Activated CD4-positive, alpha-beta memory T cell treated with anti-CD3 and anti-CD28 coated beads for 36 hours (primary cell): ENCODE results near the gene PLA2G4D. TPM values are rescaled to one million over a fixed set of nuclear protein-coding genes. Genes with fewer than 3 reads are reported as not detected.
"Not testable (repeated sequence)": the region's sequence is repeated elsewhere in the genome, so short reads cannot be mapped to it uniquely, and the experiment has no call there.

ENCODE experiments used
- CTCF ChIA-PET: fragments of 350-600 bp; sonication (Branson Sonifier 250); formaldehyde crosslinking; loops from one replicate; lab custom pipeline; 2021; ENCODE audit warnings: antibody characterized with exemption, inconsistent platforms; lab: Charles Lee
- POLR2A ChIA-PET: fragments of 350-600 bp; sonication (Branson Sonifier 250); formaldehyde crosslinking; loops from one replicate; lab custom pipeline; 2021; ENCODE audit warnings: antibody characterized with exemption; lab: Charles Lee
- DNase-seq: peaks from one replicate; pipeline ENCODE4 v3.0.0-alpha.2; 2020
- H3K27ac Mint-ChIP-seq: one replicate; pipeline ENCODE4 v1.8.0; 2021; ENCODE audit warnings: mixed read lengths
- H3K27me3 Mint-ChIP-seq: one replicate; pipeline ENCODE4 v1.8.0; 2021; ENCODE audit warnings: mixed read lengths
- H3K36me3 Mint-ChIP-seq: one replicate; pipeline ENCODE4 v1.8.0; 2021; ENCODE audit warnings: mixed read lengths
- H3K4me1 Mint-ChIP-seq: one replicate; pipeline ENCODE4 v1.8.0; 2021; ENCODE audit warnings: low read depth, mixed read lengths
- H3K4me3 Mint-ChIP-seq: one replicate; pipeline ENCODE4 v1.8.0; 2021; ENCODE audit warnings: mild to moderate bottlenecking, mixed read lengths
- H3K9me3 Mint-ChIP-seq: one replicate; pipeline ENCODE4 v1.8.0; 2021; ENCODE audit warnings: mixed read lengths
- intact Hi-C: fragments of 100-400 bp; cut with micrococcal nuclease; formaldehyde crosslinking; loops from one replicate; pipeline ENCODE4 v1.15.1; 2023
- total RNA-seq, 2 experiments: library from RNA; stranded (reverse); gene quantifications; one replicate each; pipeline ENCODE4 v1.2.3, GENCODE V29; 2021

Gene PLA2G4D
- total RNA-seq, 2 experiments from 2014 or later = not detected

GRCh38 chr15:42104095-42104891 lies 9.9 kb upstream of the PLA2G4D start:
- ChIA-PET CTCF (interaction anchor here (1.7 kb wide), 1 partner anchor 21 kb away, joined by 3 read pairs; no protein-coding TSS in a partner anchor), POLR2A (no interaction called here)
- H3K9me3 Mint-ChIP-seq = no peaks in the 10 kb centered on the region
- H3K4me1 Mint-ChIP-seq = peaks cover 16% of the 10 kb centered on the region
- intact Hi-C loops = no loop called here
- no peak for DNase-seq
- H3K27ac Mint-ChIP-seq = no peak overlapping the region
- H3K4me3 Mint-ChIP-seq = no peak overlapping the region
- H3K27me3 Mint-ChIP-seq = peaks cover 14% of the 10 kb centered on the region
- no peaks in the 10 kb centered on the region for H3K36me3 Mint-ChIP-seq

GRCh38 chr15:42102646-42103235 lies 8.4 kb upstream of the PLA2G4D start:
- Mint-ChIP-seq H3K4me1 (peaks cover 8% of the 10 kb centered on the region), H3K27ac (no peak overlapping the region), H3K27me3 (peaks cover 8% of the 10 kb centered on the region), H3K9me3 (no peaks in the 10 kb centered on the region), H3K36me3 (no peaks in the 10 kb centered on the region), H3K4me3 (no peak overlapping the region)
- ChIA-PET CTCF (no interaction called here), POLR2A (no interaction called here)
- no peak for DNase-seq
- intact Hi-C loops = no loop called here

- DNase-seq = no peak
- Mint-ChIP-seq H3K4me1 (peaks cover 2% of the 10 kb centered on the region), H3K27ac (no peak overlapping the region), H3K4me3 (no peak overlapping the region), H3K9me3 (no peaks in the 10 kb centered on the region), H3K27me3 (peaks cover 4% of the 10 kb centered on the region), H3K36me3 (no peaks in the 10 kb centered on the region)
- ChIA-PET CTCF (interaction anchor here (1.1 kb wide), 1 partner anchor 18 kb away, joined by 3 read pairs; no protein-coding TSS in a partner anchor), POLR2A (no interaction called here)
- intact Hi-C loops = no loop called here
Observed at GRCh38 chr15:42101861-42102260, 7.5 kb upstream of the PLA2G4D start.

- no peak overlapping the region for H3K4me3 Mint-ChIP-seq
- ChIA-PET POLR2A (no interaction called here), CTCF (interaction anchor here (1.0 kb wide), 1 partner anchor 37 kb away, joined by 3 read pairs; no protein-coding TSS in a partner anchor)
- intact Hi-C loops = no loop called here
- H3K36me3 Mint-ChIP-seq = no peaks in the 10 kb centered on the region
- no peak for DNase-seq
- no peak overlapping the region for H3K27ac Mint-ChIP-seq
- H3K4me1 Mint-ChIP-seq = peaks cover 2% of the 10 kb centered on the region
- no peaks in the 10 kb centered on the region for H3K9me3 Mint-ChIP-seq
- H3K27me3 Mint-ChIP-seq = no peaks in the 10 kb centered on the region
Observed at GRCh38 chr15:42100021-42100800, 5.8 kb upstream of the PLA2G4D start.

GRCh38 chr15:42097018-42097417 lies 2.7 kb upstream of the PLA2G4D start:
- no peaks in the 10 kb centered on the region for H3K9me3 Mint-ChIP-seq

GRCh38 chr15:42093966-42094365 lies 396 bp downstream of the PLA2G4D start:
- Mint-ChIP-seq H3K4me1 (peaks cover 8% of the 10 kb centered on the region), H3K27ac (no peak overlapping the region), H3K27me3 (peaks cover 4% of the 10 kb centered on the region), H3K4me3 (no peak overlapping the region), H3K9me3 (no peaks in the 10 kb centered on the region), H3K36me3 (no peaks in the 10 kb centered on the region)
- CTCF ChIA-PET = interaction anchor here (0.7 to 3.2 kb wide), 3 partner anchors 9 to 40 kb away, joined by 3 to 10 read pairs (median 3); no protein-coding TSS in a partner anchor
- intact Hi-C loops = loop anchor here (2.0 kb wide), 1 partner anchor 13 kb away; no protein-coding TSS in a partner anchor
- POLR2A ChIA-PET = no interaction called here
- DNase-seq = no peak

More at GRCh38 chr15:42097018-42097417, 2.7 kb upstream of the PLA2G4D start:
- CTCF ChIA-PET = interaction anchor here (0.5 to 2.3 kb wide), 2 partner anchors 12 to 853 kb away, joined by 3 to 7 read pairs; no protein-coding TSS in a partner anchor
- H3K4me1 Mint-ChIP-seq = peaks cover 7% of the 10 kb centered on the region
- POLR2A ChIA-PET = no interaction called here
- no peak overlapping the region for H3K27ac Mint-ChIP-seq
- no peaks in the 10 kb centered on the region for H3K36me3 Mint-ChIP-seq
- H3K27me3 Mint-ChIP-seq = no peaks in the 10 kb centered on the region
- intact Hi-C loops = no loop called here
- H3K4me3 Mint-ChIP-seq = no peak overlapping the region
- no peak for DNase-seq

DNA sequence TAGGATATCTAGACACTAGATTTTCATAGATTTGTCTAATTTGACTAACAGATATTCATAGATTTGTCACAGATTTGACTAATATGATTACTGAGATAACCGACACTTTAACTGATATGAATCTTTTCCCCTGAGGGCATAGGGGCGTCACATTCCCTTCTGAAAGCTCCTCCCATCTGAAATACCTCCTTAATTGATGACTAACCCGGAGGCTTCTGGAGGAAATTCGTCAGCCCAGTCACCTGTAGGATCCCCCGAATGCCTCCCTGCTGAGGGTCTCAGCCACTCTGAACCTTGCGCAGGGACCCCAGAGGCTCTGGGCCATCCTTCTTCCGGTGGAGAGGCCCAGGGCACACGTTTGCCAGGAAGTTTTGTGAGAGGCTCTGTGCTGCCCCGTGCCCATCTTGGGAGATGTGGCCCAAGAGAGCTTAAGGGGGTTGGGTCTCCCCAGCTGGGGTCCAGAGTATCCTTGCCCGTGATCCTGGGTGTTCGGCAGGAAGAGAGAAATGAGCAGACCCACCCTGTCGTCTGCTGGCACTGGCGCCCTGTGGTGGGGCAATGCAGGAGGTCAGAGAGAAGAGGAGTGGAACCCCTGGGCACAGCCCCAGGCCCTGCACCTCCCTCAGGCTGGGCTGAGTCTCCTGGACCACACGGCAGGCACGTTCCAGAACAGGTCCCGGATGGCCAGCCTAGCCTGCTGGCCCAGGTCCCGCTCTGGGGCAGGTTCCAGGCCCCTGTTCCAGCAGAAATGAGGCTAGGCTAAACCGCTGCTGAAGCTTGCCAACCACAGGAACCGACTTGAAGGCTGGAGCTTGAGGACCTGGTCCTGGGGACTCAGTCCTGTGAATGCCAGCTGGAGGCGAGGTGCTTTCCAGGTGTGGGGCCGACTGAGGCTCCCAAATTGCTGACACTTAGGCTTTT lies 1.7 kb downstream of the PLA2G4D start:
- DNase-seq = peak; percentile 31
- ChIA-PET CTCF (interaction anchor here (1.1 to 3.2 kb wide), 2 partner anchors 8 to 103 kb away, joined by 3 to 10 read pairs; no protein-coding TSS in a partner anchor), POLR2A (interaction anchor here (0.9 to 1.3 kb wide), 2 partner anchors 15 kb away, joined by 3 to 4 read pairs; no protein-coding TSS in a partner anchor)
- Mint-ChIP-seq H3K27ac (no peak overlapping the region), H3K36me3 (no peaks in the 10 kb centered on the region), H3K4me1 (peaks cover 8% of the 10 kb centered on the region), H3K4me3 (no peak overlapping the region), H3K9me3 (no peaks in the 10 kb centered on the region), H3K27me3 (peaks cover 8% of the 10 kb centered on the region)
- intact Hi-C loops = loop anchor here (2.0 kb wide), 1 partner anchor 14 kb away; no protein-coding TSS in a partner anchor

DNA sequence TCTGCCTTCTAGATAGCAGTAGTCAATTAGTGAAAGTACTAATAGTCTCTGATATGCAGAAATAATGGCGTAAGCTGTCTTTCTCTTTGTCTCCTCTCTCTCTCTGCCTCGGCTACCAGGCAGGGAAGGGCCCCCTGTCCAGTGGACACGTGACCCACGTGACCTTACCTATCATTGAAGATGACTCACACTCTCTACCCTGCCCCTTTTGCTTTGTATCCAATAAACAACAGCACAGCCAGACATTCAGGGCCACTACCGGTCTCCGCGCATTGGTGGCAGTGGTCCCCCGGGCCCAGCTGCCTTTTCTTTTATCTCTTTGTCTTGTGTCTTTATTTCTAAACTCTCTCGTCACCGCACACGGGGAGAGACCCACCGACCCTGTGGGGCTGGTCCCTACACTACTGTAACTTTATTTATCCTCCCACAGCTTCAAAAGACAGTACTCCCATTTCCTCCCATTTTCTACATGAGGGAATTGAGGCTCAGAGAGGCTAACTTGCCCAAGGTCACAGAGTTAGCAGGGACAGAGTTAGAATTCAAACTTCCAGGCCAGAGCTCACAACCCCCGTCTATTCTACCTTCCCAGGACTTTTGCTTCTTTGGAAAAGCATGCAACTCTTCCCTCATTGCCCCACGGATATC lies 2.5 kb downstream of the PLA2G4D start:
- H3K4me3 Mint-ChIP-seq, H3K27me3 Mint-ChIP-seq, H3K9me3 Mint-ChIP-seq, H3K27ac Mint-ChIP-seq, H3K36me3 Mint-ChIP-seq, H3K4me1 Mint-ChIP-seq, DNase-seq: not testable (repeated sequence)
- intact Hi-C loops = loop anchor here (2.0 kb wide), 1 partner anchor 15 kb away; no protein-coding TSS in a partner anchor
- ChIA-PET CTCF (interaction anchor here (1.1 to 3.2 kb wide), 2 partner anchors 7 to 102 kb away, joined by 3 to 10 read pairs; no protein-coding TSS in a partner anchor), POLR2A (interaction anchor here (1.3 kb wide), 1 partner anchor 16 kb away, joined by 3 read pairs; no protein-coding TSS in a partner anchor)

- H3K4me1 Mint-ChIP-seq = peaks cover 8% of the 10 kb centered on the region
- ChIA-PET POLR2A (interaction anchor here (1.3 kb wide), 1 partner anchor 17 kb away, joined by 3 read pairs; no protein-coding TSS in a partner anchor), CTCF (interaction anchor here (1.3 kb wide), 1 partner anchor 44 kb away, joined by 3 read pairs; no protein-coding TSS in a partner anchor)
- intact Hi-C loops = no loop called here
- no peaks in the 10 kb centered on the region for H3K9me3 Mint-ChIP-seq
- no peaks in the 10 kb centered on the region for H3K36me3 Mint-ChIP-seq
- H3K27me3 Mint-ChIP-seq = peaks cover 8% of the 10 kb centered on the region
- H3K27ac Mint-ChIP-seq = no peak overlapping the region
- DNase-seq = no peak
- no peak overlapping the region for H3K4me3 Mint-ChIP-seq
Observed at GRCh38 chr15:42090781-42091180, 3.6 kb downstream of the PLA2G4D start.

- Mint-ChIP-seq H3K4me1 (peaks cover 8% of the 10 kb centered on the region), H3K36me3 (no peaks in the 10 kb centered on the region), H3K27ac (no peak overlapping the region), H3K27me3 (peaks cover 8% of the 10 kb centered on the region), H3K4me3 (no peak overlapping the region), H3K9me3 (no peaks in the 10 kb centered on the region)
- no peak for DNase-seq
- CTCF ChIA-PET = interaction anchor here (1.3 kb wide), 1 partner anchor 44 kb away, joined by 3 read pairs; no protein-coding TSS in a partner anchor
- intact Hi-C loops = no loop called here
- POLR2A ChIA-PET = no interaction called here
Observed at GRCh38 chr15:42090370-42090769, 4.0 kb downstream of the PLA2G4D start.
